ENCODE results near the gene ARHGEF38.

GRCh38 chr4:105714071-105714521 is 161.7 kb downstream of the ARHGEF38 start:
- TF ChIP-seq CTCF (IDR thresholded peaks at IDR 0.05) (no peak), POLR2A (IDR thresholded peaks at IDR 0.05) (no peak), POLR2AphosphoS5 (IDR thresholded peaks at IDR 0.05) (no peak)
